Activated T-helper 1 cell treated with anti-CD3 and anti-CD28 coated beads, Interleukin-12 subunit alpha, Interleukin-12 subunit beta, Interleukin-2, Interleukin-4 antibody, amounts not matched to agents 30 ng/mL and 10 ng/mL and 1 ng/mL, durations not matched to agents 14 hours and 24 hours and 36 hours (primary cell): ENCODE measurements around the gene ATP5MG. TPM values are rescaled to one million over a fixed set of nuclear protein-coding genes. Genes with fewer than 3 reads are reported as not detected.
A peak's percentile ranks its signal among the peaks of the same experiment; 100 is the strongest.
"Not testable (repeated sequence)": the region's sequence is repeated elsewhere in the genome, so short reads cannot be mapped to it uniquely, and the experiment has no call there.

Source experiments
- DNase-seq: peaks from one replicate; pipeline ENCODE4 v3.0.0; 2021; ENCODE audit warnings: low spot score
- H3K27ac Mint-ChIP-seq: one replicate; pipeline ENCODE4 v1.8.0; 2021; ENCODE audit warnings: mild to moderate bottlenecking, mixed read lengths
- H3K27me3 Mint-ChIP-seq: one replicate; pipeline ENCODE4 v1.8.0; 2022; ENCODE audit warnings: mild to moderate bottlenecking, moderate library complexity, mixed read lengths; ENCODE audit not compliant: insufficient read depth
- H3K36me3 Mint-ChIP-seq: one replicate; pipeline ENCODE4 v1.8.0; 2021; ENCODE audit warnings: low read depth, mixed read lengths
- H3K4me1 Mint-ChIP-seq: one replicate; pipeline ENCODE4 v1.8.0; 2021; ENCODE audit warnings: low read depth, mixed read lengths
- H3K4me3 Mint-ChIP-seq: one replicate; pipeline ENCODE4 v1.8.0; 2021; ENCODE audit warnings: mild to moderate bottlenecking, moderate library complexity, mixed read lengths
- H3K9me3 Mint-ChIP-seq: one replicate; pipeline ENCODE4 v1.8.0; 2021; ENCODE audit warnings: mixed read lengths
- intact Hi-C: fragments of 100-400 bp; cut with micrococcal nuclease; formaldehyde crosslinking; loops from one replicate; pipeline ENCODE4 v1.15.1; 2024
- total RNA-seq: library from RNA; stranded (reverse); gene quantifications from 2 replicates; pipeline ENCODE4 v1.2.3, GENCODE V29; 2022

Gene ATP5MG
- total RNA-seq, 1 donor from 2014 or later, result 216 TPM

DNA sequence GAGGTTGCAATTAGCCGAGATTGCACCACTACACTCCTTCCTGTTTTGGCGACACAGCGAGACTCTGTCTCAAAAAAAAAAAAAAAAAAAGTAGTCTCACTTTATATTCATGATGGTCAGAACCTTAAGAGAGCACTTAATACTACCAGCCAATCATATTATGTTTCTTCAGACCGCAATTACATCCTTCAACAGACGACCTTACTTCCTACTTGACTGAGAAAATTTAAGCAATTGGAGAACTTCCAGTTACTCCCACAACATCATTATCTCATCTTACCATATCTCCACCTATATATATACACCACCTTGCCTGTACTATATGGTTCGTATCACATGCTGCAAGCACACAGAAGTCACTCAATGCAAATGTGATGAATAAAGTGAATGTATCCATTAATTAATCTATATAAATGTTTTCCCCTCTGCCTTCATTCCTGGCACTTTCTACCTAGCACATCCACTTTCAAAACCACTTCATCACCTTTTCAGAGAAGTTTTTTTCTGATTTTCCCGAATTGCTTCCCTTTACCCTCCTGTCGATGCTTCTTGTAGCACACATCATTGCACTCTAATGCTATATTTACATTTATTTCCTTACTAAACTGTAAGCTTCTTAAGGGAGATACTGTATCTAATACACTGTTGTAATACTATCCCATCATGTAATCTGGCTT, 13.8 kb downstream of the ATP5MG start:
- Mint-ChIP-seq H3K36me3 (peaks cover 12% of the 10 kb centered on the region), H3K4me3 (no peak overlapping the region), H3K27me3 (no peaks in the 10 kb centered on the region), H3K27ac (no peak overlapping the region), H3K9me3 (no peaks in the 10 kb centered on the region), H3K4me1 (peaks cover 4% of the 10 kb centered on the region)
- intact Hi-C loops, result loop anchor here (1.0 kb wide), 1 partner anchor 73 kb away; no protein-coding TSS in a partner anchor
- DNase-seq, result no peak

DNA sequence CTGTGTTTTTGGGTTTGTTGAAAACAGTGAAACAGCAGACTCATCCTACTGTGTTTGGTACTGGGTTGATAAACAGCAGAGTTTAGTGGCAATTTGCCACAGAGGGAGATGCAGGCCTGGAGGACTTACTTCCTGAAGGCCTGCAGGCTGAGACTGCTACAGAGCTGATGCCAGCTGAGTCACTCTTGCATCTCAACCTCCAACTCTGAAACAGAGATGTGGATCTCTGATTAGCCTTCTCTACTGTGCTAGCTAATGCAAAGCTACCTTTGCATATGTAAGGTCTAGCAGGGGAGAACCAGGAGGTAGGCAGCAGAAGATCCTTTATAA, 14.3 kb downstream of the ATP5MG start:
- DNase-seq, result peak; percentile 14
- Mint-ChIP-seq H3K36me3 (peaks cover 8% of the 10 kb centered on the region), H3K4me1 (peaks cover under 1% of the 10 kb centered on the region), H3K27ac (no peak overlapping the region), H3K9me3 (no peaks in the 10 kb centered on the region), H3K4me3 (no peak overlapping the region), H3K27me3 (no peaks in the 10 kb centered on the region)
- intact Hi-C loops, result loop anchor here (1.0 to 2.0 kb wide), 2 partner anchors 19 to 73 kb away; no protein-coding TSS in a partner anchor

DNA sequence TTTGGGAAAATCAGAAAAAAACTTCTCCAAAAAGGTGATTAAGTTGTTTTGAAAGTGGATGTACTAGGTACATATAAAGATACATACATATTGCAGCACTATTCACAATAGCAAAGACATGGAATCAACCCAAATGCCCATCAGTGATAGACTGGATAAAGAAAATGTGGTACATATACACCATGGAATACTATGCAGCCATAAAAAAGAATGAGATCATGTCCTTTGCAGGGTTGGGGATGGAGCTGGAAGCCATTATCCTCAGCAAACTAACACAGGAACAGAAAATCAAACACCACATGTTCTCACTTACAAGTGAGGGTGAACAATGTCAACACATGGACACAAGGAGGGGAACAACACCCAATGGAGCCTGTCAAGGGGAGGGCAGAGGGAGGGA, 15.5 kb downstream of the ATP5MG start:
- not testable (repeated sequence) for H3K36me3 Mint-ChIP-seq, H3K9me3 Mint-ChIP-seq, H3K27ac Mint-ChIP-seq, H3K4me1 Mint-ChIP-seq, H3K4me3 Mint-ChIP-seq, DNase-seq, H3K27me3 Mint-ChIP-seq
- intact Hi-C loops, result loop anchor here (2.0 kb wide), 1 partner anchor 18 kb away; no protein-coding TSS in a partner anchor

DNA sequence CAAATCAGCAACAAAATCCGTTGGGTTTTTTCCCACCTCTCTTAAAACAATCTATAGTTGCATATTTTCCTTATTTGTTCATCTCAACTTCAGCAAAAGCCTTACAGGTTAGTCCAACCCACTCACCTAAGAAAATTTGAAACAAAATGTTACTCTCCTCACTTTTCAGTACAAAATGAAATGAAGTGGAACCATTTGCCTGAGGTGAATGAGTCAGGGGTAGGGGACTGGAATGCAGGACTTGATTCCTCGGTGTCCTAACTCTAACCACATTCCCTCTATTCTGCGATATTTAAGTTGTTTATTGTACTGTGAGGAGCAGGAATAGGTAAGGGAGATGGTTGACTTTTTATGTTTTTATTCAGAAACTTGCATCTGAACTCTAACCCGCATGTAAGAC, 16.4 kb downstream of the ATP5MG start:
- Mint-ChIP-seq H3K4me3 (no peak overlapping the region), H3K4me1 (peaks cover 5% of the 10 kb centered on the region), H3K36me3 (peaks cover 6% of the 10 kb centered on the region), H3K9me3 (no peaks in the 10 kb centered on the region), H3K27ac (no peak overlapping the region), H3K27me3 (peaks cover 5% of the 10 kb centered on the region)
- no peak for DNase-seq
- intact Hi-C loops, result loop anchor here (2.0 kb wide), 1 partner anchor 17 kb away; no protein-coding TSS in a partner anchor

DNA sequence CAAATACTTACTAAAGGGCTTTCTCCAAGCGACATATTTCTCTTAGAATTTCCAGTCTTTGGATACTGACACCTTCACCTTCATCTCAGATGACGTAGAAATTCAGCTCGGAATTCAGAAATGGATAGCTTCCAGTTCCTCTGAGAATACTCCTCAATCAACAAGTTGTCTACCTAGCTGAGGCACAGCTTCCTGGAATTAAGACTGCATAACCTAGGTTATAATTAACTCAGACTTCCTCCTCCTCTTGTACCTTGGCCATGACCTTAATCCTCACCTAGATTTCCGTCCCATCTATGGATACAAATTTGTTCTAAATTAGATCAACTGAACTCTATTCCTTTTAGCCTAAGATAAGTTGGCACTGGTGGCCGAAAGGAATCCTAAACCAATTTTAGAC, 17.4 kb downstream of the ATP5MG start:
- Mint-ChIP-seq H3K4me3 (no peak overlapping the region), H3K27ac (no peak overlapping the region), H3K36me3 (peaks cover 2% of the 10 kb centered on the region), H3K9me3 (no peaks in the 10 kb centered on the region), H3K27me3 (peaks cover 5% of the 10 kb centered on the region), H3K4me1 (peaks cover 5% of the 10 kb centered on the region)
- DNase-seq, result no peak
- intact Hi-C loops, result no loop called here

DNA sequence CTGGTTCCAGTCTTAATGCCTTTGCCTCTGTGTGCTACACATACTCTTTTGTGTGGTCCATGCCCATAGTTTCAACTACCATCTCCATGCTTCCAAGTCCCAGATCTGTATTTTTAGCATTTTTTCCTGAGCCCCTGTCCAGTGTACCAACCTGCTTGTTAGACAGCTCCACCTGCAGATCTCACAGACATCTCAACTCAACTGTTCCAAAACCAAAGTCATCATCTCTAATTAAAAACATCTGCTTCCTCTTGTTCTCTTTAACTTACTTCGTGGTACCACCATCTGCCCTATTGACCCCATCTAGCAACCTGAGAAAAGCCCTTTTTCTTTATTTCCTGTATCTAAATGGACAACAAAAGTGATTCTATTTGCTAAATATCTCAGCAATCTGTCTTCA, 26.3 kb downstream of the ATP5MG start:
- peaks cover 15% of the 10 kb centered on the region for H3K27me3 Mint-ChIP-seq
- intact Hi-C loops, result no loop called here
- H3K27ac Mint-ChIP-seq, result no peak overlapping the region
- no peaks in the 10 kb centered on the region for H3K36me3 Mint-ChIP-seq
- no peaks in the 10 kb centered on the region for H3K9me3 Mint-ChIP-seq
- DNase-seq, result no peak
- H3K4me1 Mint-ChIP-seq, result peaks cover 13% of the 10 kb centered on the region
- H3K4me3 Mint-ChIP-seq, result no peak overlapping the region

DNA sequence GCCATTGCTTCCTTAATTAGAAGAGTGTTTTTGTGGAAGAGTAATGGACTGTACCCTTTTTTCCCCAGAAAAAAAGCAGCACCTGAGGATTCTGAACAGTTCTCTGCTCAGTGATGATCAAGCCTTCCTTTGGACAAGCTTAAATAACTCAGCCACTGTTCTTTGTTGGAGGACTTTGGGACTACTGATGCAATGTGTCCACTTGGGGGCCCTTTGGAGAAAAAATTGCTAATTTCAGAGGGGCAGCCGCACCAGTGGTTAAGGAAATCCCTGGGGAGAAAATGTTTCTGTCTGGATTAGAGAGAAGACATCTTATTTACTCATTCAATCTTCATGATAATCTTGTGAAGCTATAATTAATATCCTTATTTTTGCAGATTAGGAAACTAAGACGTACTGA, 29.6 kb downstream of the ATP5MG start:
- Mint-ChIP-seq H3K27me3 (peaks cover 15% of the 10 kb centered on the region), H3K27ac (no peak overlapping the region), H3K4me1 (peaks cover 20% of the 10 kb centered on the region), H3K4me3 (no peak overlapping the region), H3K9me3 (no peaks in the 10 kb centered on the region), H3K36me3 (no peaks in the 10 kb centered on the region)
- intact Hi-C loops, result no loop called here
- DNase-seq, result no peak

DNA sequence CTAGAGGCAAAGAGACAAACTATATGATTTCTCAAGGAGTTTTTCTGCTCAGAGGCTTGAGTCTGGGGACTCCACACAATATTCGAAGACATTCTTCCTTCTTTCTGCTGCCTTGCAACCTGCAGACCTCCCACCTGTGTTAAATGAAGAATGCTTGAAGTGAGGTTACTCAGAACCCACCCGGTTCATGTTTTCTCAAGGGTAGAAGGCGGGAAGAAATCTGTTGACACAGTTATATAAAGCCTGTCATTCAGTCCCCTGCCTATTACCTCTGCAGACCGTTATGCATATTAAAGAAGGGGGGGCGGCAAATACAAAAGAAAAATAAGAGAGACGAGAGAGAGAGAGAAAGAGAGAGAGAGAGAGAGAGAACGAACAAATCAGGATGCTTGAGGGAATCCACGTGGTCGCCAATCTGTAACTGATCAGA, 32.7 kb downstream of the ATP5MG start:
- Mint-ChIP-seq H3K27me3 (peaks cover 5% of the 10 kb centered on the region), H3K4me1 (peaks cover 25% of the 10 kb centered on the region), H3K4me3 (peak overlapping the region; percentile 84), H3K9me3 (no peaks in the 10 kb centered on the region), H3K36me3 (no peaks in the 10 kb centered on the region), H3K27ac (peak overlapping the region; percentile 75)
- DNase-seq, result no peak
- intact Hi-C loops, result loop anchor here (2.0 kb wide), 2 partner anchors 17 to 133 kb away; no protein-coding TSS in a partner anchor

DNA sequence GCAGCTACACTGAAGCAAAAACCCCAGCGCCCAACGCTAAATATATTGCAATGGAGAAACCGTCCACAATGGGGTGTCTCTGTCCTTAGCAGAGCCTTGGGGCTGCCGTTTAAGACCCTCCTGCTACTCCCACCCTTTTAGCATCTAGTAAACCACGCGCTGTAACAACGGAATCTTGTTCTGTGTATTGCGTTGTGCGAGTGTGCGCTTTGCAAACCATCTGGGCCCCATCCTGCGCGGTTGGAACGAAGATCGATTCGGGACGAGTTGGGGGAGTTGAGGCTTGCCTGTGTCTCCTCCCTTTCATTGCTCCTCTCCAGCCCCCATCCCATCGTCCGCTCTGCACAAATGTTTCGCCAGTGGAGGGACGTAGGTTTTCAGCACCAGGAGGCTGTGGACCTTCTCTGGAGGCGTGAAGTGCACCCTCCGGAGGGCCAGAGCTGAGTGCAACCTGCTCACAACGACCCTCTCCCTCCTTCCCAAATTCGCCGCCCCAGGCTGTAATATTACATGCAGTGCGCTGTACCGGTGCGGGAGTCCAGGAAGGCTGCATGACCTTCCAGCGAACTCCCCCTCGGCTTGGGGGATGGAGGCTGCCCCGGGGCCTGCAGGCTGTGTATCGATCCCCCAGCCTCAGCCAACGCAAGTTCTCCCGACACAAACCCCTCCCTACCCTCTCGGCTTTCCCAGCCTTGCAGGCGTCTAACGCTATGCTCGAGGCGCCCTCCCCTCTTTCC, 33.3 kb downstream of the ATP5MG start:
- Mint-ChIP-seq H3K4me1 (peaks cover 31% of the 10 kb centered on the region), H3K9me3 (no peaks in the 10 kb centered on the region), H3K36me3 (no peaks in the 10 kb centered on the region), H3K27me3 (peaks cover 5% of the 10 kb centered on the region), H3K27ac (peak overlapping the region; percentile 75), H3K4me3 (peak overlapping the region; percentile 84)
- DNase-seq, result peak; percentile 30
- intact Hi-C loops, result loop anchor here (1.0 to 5.0 kb wide), 7 partner anchors 18 to 617 kb away; partner anchors contain the start of genes ATP5MG and DDX6

DNA sequence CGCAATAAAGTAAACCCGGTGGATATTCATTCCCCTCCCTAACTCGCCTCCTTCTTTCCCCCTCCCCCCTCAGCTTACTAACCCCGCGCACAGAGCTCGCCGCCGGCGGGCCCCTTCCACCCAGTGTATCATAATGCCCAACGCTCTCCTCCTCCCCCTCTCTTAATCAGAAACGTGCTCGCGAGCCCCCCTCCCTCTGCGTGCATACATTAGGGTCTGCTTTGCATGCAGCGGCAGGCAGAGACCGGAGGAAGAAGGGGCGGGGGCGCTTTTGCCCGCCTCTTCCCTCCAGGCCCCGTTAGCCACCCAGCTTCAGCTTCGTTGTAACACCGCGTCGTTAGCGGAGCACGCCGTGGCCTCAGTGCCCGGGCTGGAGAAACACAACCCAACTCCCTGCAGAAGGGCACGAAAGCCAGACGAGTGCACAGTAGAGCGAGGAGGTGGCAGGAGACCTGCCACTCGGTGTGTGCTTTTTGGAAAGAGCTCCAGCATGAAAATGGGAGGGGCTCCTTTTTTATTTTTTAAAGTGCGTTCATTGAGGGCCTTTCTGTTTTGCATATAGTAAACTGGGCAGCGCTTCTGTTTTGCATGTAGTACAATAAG, 34.0 kb downstream of the ATP5MG start:
- H3K27ac Mint-ChIP-seq, result peak overlapping the region; percentile 75
- H3K27me3 Mint-ChIP-seq, result peaks cover 5% of the 10 kb centered on the region

DNA sequence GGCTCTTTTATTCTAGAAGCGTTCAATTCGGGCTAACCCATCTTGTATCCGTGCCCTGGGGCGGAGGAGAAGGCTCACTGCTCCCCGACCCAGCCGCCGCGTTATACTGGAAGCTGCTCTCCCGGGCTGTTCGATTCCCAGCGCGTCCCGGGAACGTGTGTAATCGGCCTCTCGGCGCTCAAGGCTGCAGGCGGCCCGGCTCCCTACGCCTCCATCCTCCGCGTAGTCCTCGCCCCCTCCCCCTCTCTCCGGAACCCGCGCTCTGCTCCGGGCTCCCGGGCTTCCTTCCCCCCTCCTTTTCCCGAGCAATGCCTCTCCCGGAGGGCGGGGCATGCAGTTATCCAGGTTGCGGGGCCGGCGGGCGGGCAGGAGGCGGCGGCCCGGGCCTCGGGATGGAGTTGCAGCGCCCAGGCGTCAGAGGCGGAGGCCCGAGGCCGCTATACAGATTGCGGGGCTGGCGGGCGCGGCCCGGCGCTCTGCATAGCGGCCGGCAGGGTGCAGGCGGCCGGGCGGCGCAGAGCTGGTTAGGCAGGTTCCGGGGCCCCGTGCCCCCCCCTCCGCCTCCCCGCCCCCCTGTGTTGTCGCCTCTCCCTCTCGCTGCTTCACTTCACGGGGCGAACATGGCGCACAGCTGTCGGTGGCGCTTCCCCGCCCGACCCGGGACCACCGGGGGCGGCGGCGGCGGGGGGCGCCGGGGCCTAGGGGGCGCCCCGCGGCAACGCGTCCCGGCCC, 34.7 kb downstream of the ATP5MG start, which contains the start of gene KMT2A:
Gene KMT2A (plus strand): TSS at position 600 of the 732 bp plus-strand sequence. CDS start 21 bp downstream, at position 621.
- peaks cover 9% of the 10 kb centered on the region for H3K36me3 Mint-ChIP-seq
- peaks cover 45% of the 10 kb centered on the region for H3K4me1 Mint-ChIP-seq
- intact Hi-C loops, result loop anchor here (1.0 to 5.0 kb wide), 9 partner anchors 19 to 619 kb away; partner anchors contain the start of genes ATP5MG, CD3D, DDX6 and TMEM25
- H3K4me3 Mint-ChIP-seq, result peak within 1 kb of the TSS; percentile 91
- peaks cover 3% of the 10 kb centered on the region for H3K27me3 Mint-ChIP-seq
- peak within 1 kb of the TSS; percentile 89 for H3K27ac Mint-ChIP-seq
- DNase-seq, result peak; percentile 92
- H3K9me3 Mint-ChIP-seq, result no peaks in the 10 kb centered on the region

More for the DNA sequence above, 34.0 kb downstream of the ATP5MG start:
- intact Hi-C loops, result loop anchor here (1.0 to 5.0 kb wide), 7 partner anchors 19 to 618 kb away; partner anchors contain the start of genes ATP5MG and DDX6
- peak; percentile 57 for DNase-seq
- Mint-ChIP-seq H3K4me1 (peaks cover 38% of the 10 kb centered on the region), H3K9me3 (no peaks in the 10 kb centered on the region), H3K4me3 (peak overlapping the region; percentile 84), H3K36me3 (peaks cover 5% of the 10 kb centered on the region)

DNA sequence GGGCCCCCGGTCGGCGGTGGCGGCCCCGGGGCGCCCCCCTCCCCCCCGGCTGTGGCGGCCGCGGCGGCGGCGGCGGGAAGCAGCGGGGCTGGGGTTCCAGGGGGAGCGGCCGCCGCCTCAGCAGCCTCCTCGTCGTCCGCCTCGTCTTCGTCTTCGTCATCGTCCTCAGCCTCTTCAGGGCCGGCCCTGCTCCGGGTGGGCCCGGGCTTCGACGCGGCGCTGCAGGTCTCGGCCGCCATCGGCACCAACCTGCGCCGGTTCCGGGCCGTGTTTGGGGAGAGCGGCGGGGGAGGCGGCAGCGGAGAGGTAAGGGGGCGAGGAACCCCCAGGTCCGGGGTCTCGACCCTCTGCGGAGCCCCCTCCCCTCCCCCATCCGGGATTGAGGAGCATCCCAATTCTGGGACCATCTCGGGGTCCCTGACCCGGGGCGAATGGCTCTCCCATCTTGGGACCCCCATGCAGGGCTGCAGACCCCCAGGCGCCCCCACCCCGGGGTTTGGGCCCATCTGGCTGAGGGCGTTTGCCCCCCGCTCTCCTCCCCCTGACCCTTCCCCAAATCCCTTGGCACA, 35.3 kb downstream of the ATP5MG start:
- DNase-seq, result no peak
- intact Hi-C loops, result loop anchor here (1.0 to 5.0 kb wide), 6 partner anchors 94 to 619 kb away; partner anchors contain the start of genes CD3D, DDX6 and TMEM25

More for the DNA sequence above, 35.3 kb downstream of the ATP5MG start:
- Mint-ChIP-seq H3K27ac (peak overlapping the region; percentile 89), H3K27me3 (peaks cover 1% of the 10 kb centered on the region), H3K4me1 (peaks cover 51% of the 10 kb centered on the region), H3K36me3 (peaks cover 15% of the 10 kb centered on the region), H3K9me3 (no peaks in the 10 kb centered on the region), H3K4me3 (peak overlapping the region; percentile 91)
